Keratinocyte (primary cell): Measurements from ENCODE around the gene SPHK1. TPM values are rescaled to one million over a fixed set of nuclear protein-coding genes. Genes with fewer than 3 reads are reported as not detected.

Source experiments
- DNase-seq: peaks from one replicate; pipeline ENCODE4 v3.0.0-alpha.2; 2011; ENCODE audit warnings: low read depth, missing footprints, low spot score
- FAIRE-seq: peaks from 2 replicates; lab custom pipeline; 2011; peaks lifted over from hg19 to GRCh38; lab: Jason Lieb, UNC
- H2AFZ ChIP-seq: 2 replicates; pipeline ENCODE4 v1.6.0; 2012; ENCODE audit warnings: low read length, control low read depth, inconsistent platforms; ENCODE audit not compliant: control insufficient read depth
- H3K27ac ChIP-seq: 2 replicates; pipeline ENCODE4 v1.5.1; 2011; ENCODE audit warnings: low read length; ENCODE audit not compliant: control insufficient read depth, insufficient read depth
- H3K27me3 ChIP-seq: 3 replicates; pipeline ENCODE4 v1.6.0; 2011; ENCODE audit warnings: low read length; ENCODE audit not compliant: control insufficient read depth, insufficient read depth; ENCODE audit errors: extremely low read depth
- H3K36me3 ChIP-seq, 2 experiments: 2 replicates in 1 of 2; 3 replicates in 1 of 2; pipeline ENCODE4 v1.5.1; 2011; ENCODE audit warnings: low read length in 2 of 2, mild to moderate bottlenecking in 1 of 2; ENCODE audit not compliant: control insufficient read depth in 2 of 2, insufficient read depth in 2 of 2; ENCODE audit errors: extremely low read depth in 1 of 2
- H3K4me1 ChIP-seq: 3 replicates; pipeline ENCODE4 v1.5.1; 2011; ENCODE audit warnings: low read length; ENCODE audit not compliant: control insufficient read depth, insufficient read depth; ENCODE audit errors: extremely low read depth
- H3K4me2 ChIP-seq: 3 replicates; pipeline ENCODE4 v1.6.0; 2011; ENCODE audit warnings: low read depth, low read length; ENCODE audit not compliant: control insufficient read depth, insufficient read depth; ENCODE audit errors: extremely low read depth
- H3K4me3 ChIP-seq, 3 experiments: fragments of 200-600 bp in 1 of 3; sonication (generic) in 1 of 3; 2 replicates in 2 of 3; 3 replicates in 1 of 3; pipeline ENCODE4 v1.5.1; 2011 to 2016; ENCODE audit warnings: low read length in 3 of 3, mild to moderate bottlenecking in 3 of 3, control low read depth in 2 of 3, inconsistent platforms in 1 of 3, low read depth in 1 of 3, mixed read lengths in 1 of 3, mixed run types in 1 of 3, moderate library complexity in 1 of 3; ENCODE audit not compliant: control insufficient read depth in 2 of 3, insufficient read depth in 2 of 3; ENCODE audit errors: extremely low read depth in 1 of 3
- H3K79me2 ChIP-seq: 2 replicates; pipeline ENCODE4 v1.6.0; 2012; ENCODE audit warnings: low read length; ENCODE audit not compliant: control insufficient read depth, insufficient read depth
- H3K9ac ChIP-seq: 3 replicates; pipeline ENCODE4 v1.6.0; 2011; ENCODE audit warnings: low read length; ENCODE audit not compliant: control insufficient read depth, insufficient read depth; ENCODE audit errors: extremely low read depth
- H3K9me1 ChIP-seq: 3 replicates; pipeline ENCODE4 v1.6.0; 2011; ENCODE audit warnings: low read length; ENCODE audit not compliant: control insufficient read depth, insufficient read depth; ENCODE audit errors: extremely low read depth
- H3K9me3 ChIP-seq: 2 replicates; pipeline ENCODE4 v1.5.1; 2012; ENCODE audit warnings: low read depth, low read length; ENCODE audit not compliant: control insufficient read depth
- H4K20me1 ChIP-seq: 3 replicates; pipeline ENCODE4 v1.6.0; 2011; ENCODE audit warnings: low read length; ENCODE audit not compliant: control insufficient read depth, insufficient read depth; ENCODE audit errors: extremely low read depth
- CTCF ChIP-seq, 3 experiments: IDR thresholded peaks in 1 of 3; conservative IDR thresholded peaks in 1 of 3; optimal IDR thresholded peaks in 1 of 3; 2 replicates in 2 of 3; 3 replicates in 1 of 3; pipeline versions ENCODE3 to v1.5.1; 2011; ENCODE audit warnings: low read length in 3 of 3, mild to moderate bottlenecking in 3 of 3, moderate library complexity in 2 of 3, control low read depth in 1 of 3, inconsistent platforms in 1 of 3; ENCODE audit not compliant: insufficient read depth in 2 of 3; ENCODE audit errors: extremely low read depth in 1 of 3
- EZH2 ChIP-seq: IDR thresholded peaks from one replicate; pipeline ENCODE4 v1.6.1; 2012; ENCODE audit warnings: inconsistent platforms, mild to moderate bottlenecking, low read length, moderate library complexity
- dilution Hi-C: fragments of 300-500 bp; cut with MboI; formaldehyde crosslinking; loops from one replicate; pipeline ENCODE4 v1.7.0; 2020; ENCODE audit warnings: low sequenced_read_pairs; ENCODE audit not compliant: extremely low pct_ligation_motif_present
- polyA minus RNA-seq, 3 experiments: library from RNA; depleted of rRNA, polyadenylated mRNA; stranded (reverse); fragments of >200 nt; gene quantifications; 1 replicate in 1 of 3; 2 replicates in 1 of 3; 3 replicates in 1 of 3; pipeline ENCODE4 v1.2.3, GENCODE V29; 2011
- polyA plus RNA-seq, 5 experiments: library from polyadenylated mRNA; depleted of rRNA in 3 of 5; stranded (reverse) in 3 of 5; stranded (forward) in 1 of 5; unstranded in 1 of 5; fragments of >200 nt; gene quantifications; 1 replicate in 1 of 5; 2 replicates in 3 of 5; 3 replicates in 1 of 5; pipeline versions ENCODE4 v1.2.1 to v1.2.3, GENCODE V29; 2011 to 2012; ENCODE audit warnings: missing spikeins in 2 of 5, low read depth in 1 of 5, low replicate concordance in 1 of 5

Gene SPHK1
- polyA plus RNA-seq (50.2 to 113 TPM (median 84.7 TPM) in 3 replicates), polyA minus RNA-seq (27.7 to 97.1 TPM (median 35.6 TPM) in 3 replicates)
- 4.9 TPM for polyA plus RNA-seq (2011; ENCODE audit: low read depth)
- polyA plus RNA-seq (2011; cell fraction: cytosol; rRNA removed) = 41.7 and 116 TPM in 2 replicates
- 179 and 247 TPM in 2 replicates for polyA plus RNA-seq (2011; cell fraction: nucleus; rRNA removed)
- polyA plus RNA-seq (2012; ENCODE audit: low replicate concordance) = 23.9 and 135 TPM in 2 replicates
- 66.0 TPM for polyA minus RNA-seq (2011; cell fraction: cytosol; rRNA and poly(A)+ RNA removed)
- 47.3 and 50.2 TPM in 2 replicates for polyA minus RNA-seq (2011; cell fraction: nucleus; rRNA and poly(A)+ RNA removed)

- Histone ChIP-seq H3K9me1 (no peaks in the 10 kb centered on the region), H3K4me2 (peak within 1 kb of the TSS; percentile 95), H2AFZ (peak within 1 kb of the TSS; percentile 60), H3K4me1 (peaks cover 19% of the 10 kb centered on the region), H3K9me3 (no peaks in the 10 kb centered on the region), H3K36me3 (peaks cover 11 to 16% of the 10 kb centered on the region in 2 experiments), H3K27ac (peak within 1 kb of the TSS; percentile 87), H3K9ac (peak within 1 kb of the TSS; percentile 93), H3K4me3 (peak within 1 kb of the TSS; percentile 76 to 89 (median 77)), H3K79me2 (peaks cover 34% of the 10 kb centered on the region), H3K27me3 (no peaks in the 10 kb centered on the region), H4K20me1 (peaks cover 5% of the 10 kb centered on the region)
- TF ChIP-seq CTCF (optimal IDR thresholded peaks at IDR 0.05 in 1 of 3, IDR thresholded peaks at IDR 0.05 in 1 of 3, conservative IDR thresholded peaks at IDR 0.05 in 1 of 3; ENCODE audit: extremely low read depth in 1 of 3, insufficient read depth in 2 of 3, low read length in 3 of 3) = no peak
- no peak for TF ChIP-seq EZH2
- DNase-seq (no peak), FAIRE-seq (no peak)
- dilution Hi-C loops = no loop called here
These were observed at the start of gene SPHK1 for GRCh38 chr17:76384222-76384986. Gene SPHK1 (plus strand): TSS chr17:76384609. CDS start chr17:76385645, 1,036 bp downstream.

GRCh38 chr17:76335716-76336381 is 48.6 kb upstream of the SPHK1 start:
- Histone ChIP-seq H3K27me3 (no peaks in the 10 kb centered on the region), H3K9me1 (no peaks in the 10 kb centered on the region), H3K9ac (no peak overlapping the region), H3K36me3 (peaks cover 3 to 10% of the 10 kb centered on the region in 2 experiments), H4K20me1 (no peaks in the 10 kb centered on the region), H3K4me2 (no peak overlapping the region), H3K9me3 (no peaks in the 10 kb centered on the region), H3K79me2 (peaks cover 9% of the 10 kb centered on the region), H3K4me1 (no peaks in the 10 kb centered on the region), H2AFZ (no peak overlapping the region), H3K27ac (no peak overlapping the region), H3K4me3 (no peak overlapping the region)
- dilution Hi-C loops = no loop called here
- no peak for FAIRE-seq
- TF ChIP-seq CTCF (optimal IDR thresholded peaks at IDR 0.05 in 1 of 3, IDR thresholded peaks at IDR 0.05 in 1 of 3, conservative IDR thresholded peaks at IDR 0.05 in 1 of 3; ENCODE audit: extremely low read depth in 1 of 3, insufficient read depth in 2 of 3, low read length in 3 of 3) (no peak), EZH2 (no peak)
- no peak for DNase-seq
